GM19324 (cell line): ENCODE data around the gene ZCCHC14.
"Not testable (repeated sequence)": the region's sequence is repeated elsewhere in the genome, so short reads cannot be mapped to it uniquely, and the experiment has no call there.

Source experiments
- ATAC-seq: cut with Tn5 transposase; IDR thresholded peaks from one replicate; pipeline ENCODE4 v1.9.1; 2021; ENCODE audit warnings: mild to moderate bottlenecking, moderate library complexity; ENCODE audit not compliant: unreplicated experiment, low FRiP score

The ZCCHC14 gene

DNA sequence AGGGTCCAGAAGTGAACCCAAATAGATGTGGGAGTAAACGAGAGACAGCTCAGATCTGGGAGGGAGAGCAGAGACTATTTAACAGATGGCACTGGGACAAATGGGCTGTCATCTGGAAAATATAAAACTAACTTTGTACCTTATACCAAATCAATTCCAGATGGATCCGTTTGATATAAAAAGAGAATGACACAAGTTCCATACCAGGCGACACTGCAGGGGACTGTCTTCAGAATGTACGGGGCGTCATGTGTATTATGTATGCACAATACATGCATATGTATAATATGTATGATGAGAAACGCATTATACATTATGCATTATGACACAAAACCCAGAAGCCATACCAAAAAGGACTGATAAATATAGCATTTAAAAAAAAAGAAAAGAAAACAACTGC, 10.2 kb downstream of the ZCCHC14 start:
- ATAC-seq = not testable (repeated sequence)

DNA sequence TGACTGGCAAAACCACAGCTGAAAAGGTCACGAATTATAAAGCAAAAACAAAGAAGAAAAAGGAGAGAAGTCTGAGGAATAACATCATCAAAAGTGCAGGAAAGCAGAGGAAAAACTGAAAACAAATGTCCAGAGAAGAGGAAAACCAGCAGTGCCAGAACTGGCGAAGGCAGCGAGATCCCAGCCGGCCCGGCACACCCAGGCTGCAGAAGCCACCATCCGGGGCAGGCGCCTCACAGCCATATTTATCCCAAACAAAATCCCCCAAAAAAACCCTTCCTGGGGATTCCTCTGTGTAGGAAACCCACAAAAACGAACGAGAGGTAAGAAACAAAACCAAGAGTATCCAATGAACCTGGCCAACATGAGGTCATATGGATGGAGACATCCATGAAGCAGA, 10.6 kb downstream of the ZCCHC14 start:
- no peak for ATAC-seq

DNA sequence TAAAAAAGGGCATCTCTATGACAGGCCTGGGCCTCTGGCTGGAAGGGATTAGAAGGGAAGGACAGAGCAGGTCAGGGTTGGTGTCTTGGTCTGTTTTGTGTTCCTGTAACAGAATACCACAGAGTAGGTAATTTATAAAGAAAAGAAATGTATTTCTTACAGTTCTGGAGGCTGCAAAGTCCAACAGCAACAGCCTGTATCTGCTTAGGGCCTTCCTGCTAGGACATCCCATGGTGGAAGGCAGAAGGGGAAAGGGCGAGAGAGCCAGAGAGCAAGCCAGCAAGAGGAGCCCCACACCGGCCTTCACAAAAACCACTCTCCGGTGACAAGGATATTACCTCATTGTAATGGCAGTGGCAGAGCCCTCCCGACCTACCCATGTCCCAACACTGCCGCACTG, 11.1 kb downstream of the ZCCHC14 start:
- not testable (repeated sequence) for ATAC-seq

GRCh38 chr16:87477209-87477981, 15.4 kb downstream of the ZCCHC14 start:
- not testable (repeated sequence) for ATAC-seq

DNA sequence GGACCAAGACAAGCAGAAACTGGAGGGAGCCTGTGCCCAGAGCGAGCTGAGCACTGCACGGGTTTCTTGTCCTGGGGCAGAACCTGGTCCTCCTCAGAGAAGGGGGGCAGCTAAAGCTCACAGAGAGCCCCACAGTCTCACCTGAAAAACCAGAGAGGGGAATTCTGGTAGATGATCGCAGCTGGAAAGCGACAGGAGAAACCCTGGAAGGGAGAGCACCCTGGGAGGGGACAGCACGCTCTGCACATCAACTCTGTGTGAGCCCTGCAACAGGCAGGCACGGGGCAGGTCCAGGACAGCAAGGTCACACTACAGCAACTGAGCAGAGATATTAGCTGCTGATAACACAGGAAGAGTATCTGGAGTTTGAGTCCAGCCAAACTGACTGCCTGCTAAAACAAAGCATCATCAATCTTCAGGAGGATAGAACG, 18.2 kb downstream of the ZCCHC14 start:
- no peak for ATAC-seq

DNA sequence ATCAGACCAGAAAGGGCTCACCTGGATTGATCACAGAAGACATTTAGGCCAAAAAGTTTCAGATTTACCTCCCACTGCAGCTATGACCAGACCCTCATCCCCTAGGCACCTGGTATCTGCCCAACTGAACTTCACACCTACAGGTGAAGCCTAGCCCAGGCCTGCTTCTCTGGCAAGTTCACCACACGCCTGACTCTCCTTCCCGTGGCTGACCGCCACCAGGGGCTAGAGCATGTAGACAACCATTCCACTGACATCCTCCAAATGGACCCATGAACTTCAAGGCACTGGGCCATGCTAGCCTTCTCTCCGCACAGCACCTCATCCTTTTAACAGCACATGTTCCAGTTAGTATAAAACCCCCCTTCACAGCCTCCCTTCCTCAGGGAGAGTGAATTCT, 18.8 kb downstream of the ZCCHC14 start:
- no peak for ATAC-seq

DNA sequence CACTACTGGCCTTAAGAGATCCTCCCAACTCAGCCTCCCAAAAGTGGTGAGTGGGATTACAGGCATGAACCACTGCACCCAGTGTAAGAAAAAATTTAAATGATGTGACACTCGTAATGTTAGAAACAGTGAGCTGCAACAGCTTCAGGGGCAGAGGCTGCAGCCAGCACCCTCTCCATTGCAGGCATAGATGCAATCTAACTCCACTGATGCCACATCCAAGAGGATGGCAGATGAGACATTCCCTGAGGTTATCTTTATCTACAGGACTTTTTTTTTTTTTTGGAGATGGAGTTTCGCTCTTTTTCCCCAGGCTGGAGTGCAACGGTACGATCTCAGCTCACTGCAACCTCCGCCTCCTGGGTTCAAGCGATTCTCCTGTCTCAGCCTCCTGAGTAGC, 19.9 kb downstream of the ZCCHC14 start:
- no peak for ATAC-seq

DNA sequence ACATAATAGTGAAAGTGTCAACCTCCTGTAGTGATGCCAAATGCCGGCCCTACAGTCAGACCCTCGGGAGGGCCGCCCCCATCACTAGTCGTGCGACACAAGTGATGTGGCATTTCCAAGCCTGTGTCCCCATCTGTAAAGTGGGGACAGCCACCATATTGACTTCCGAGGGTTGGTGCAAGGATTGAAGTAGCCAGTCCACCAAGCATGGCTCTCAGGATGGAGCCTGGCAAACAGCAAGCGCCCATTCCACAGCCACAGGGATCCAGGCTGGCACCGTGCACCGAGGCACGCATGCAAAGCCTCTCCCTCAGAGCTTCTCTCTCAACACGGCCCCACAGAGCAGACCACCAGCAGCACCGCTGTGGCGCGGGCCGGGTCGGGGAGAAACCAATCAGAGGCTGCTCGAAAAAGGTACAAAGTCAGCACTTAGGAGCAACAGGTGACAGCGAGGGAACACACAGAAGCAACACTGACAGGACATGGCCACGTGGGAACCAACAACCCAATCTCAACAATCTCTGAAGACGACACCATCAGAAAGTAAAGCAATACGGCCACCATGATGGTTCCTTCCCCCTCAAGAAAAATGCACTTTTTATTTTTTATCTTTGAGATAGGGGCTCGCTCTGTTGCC, 20.6 kb downstream of the ZCCHC14 start:
- ATAC-seq = no peak

- ATAC-seq = no peak
These were observed 21.3 kb downstream of the ZCCHC14 start for GRCh38 chr16:87471278-87472141.

DNA sequence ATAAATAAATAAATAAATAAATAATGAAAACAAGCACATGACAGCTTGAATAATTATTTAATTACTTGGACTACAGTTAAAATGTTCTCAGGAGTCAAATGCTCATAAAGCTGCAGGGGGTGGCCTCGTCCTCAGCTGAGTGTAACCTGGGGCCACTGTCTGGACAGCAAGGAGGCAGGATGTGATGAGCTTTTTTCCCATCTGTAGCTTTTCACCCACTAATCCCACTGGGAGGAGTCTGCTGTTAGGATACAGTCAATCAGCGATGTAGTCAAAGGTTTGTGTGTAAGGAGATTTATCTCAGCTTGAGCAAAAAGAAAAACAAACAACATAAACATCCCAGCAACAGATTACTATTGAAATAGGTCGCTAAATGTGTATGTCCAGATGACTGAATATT, 22.5 kb downstream of the ZCCHC14 start:
- ATAC-seq = no peak

DNA sequence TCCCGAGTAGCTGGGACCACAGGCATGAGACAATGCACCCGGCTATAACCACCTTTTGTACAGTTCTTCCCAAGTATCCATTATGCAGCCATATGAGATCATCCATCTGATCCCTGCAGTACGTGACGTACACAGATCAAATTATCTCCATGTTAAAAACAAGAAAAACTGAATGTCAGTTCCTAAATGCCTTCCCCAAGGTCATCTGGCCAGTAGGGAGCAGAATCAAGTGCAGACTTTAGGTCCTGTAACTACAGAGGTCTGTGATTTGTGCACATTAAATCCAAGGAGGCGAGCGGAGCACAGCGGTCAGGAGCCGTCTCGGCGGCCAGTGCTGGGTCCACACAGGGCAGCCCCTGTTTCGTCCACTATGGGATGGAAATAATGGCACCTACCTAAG, 23.7 kb downstream of the ZCCHC14 start:
- no peak for ATAC-seq

GRCh38 chr16:87468550-87468949, 24.3 kb downstream of the ZCCHC14 start:
- ATAC-seq = no peak

DNA sequence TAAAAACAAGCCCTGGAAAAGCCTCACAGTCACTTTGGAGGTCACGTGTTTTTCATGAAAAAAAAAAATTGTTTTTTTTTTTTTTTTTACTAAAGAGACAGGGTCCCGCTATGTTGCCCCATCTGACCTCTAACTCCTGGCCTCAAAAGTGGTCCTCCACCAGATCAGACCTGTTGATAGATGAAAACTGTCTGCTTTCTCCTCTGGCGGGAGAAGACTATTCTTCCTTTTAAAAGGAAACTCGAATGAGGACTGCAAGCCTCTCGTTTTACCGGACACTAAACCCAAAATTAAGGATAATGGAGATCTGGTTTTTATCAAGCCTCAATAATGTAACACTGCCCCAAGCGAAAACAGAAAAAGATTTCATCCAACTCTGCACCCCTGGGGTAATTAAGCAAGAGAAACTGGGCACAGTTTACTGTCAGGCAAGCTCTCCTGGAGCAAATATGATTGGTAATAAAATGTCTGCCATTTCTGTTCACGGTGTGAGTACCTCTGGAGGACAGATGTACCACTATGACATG, 25.8 kb downstream of the ZCCHC14 start:
- no peak for ATAC-seq

DNA sequence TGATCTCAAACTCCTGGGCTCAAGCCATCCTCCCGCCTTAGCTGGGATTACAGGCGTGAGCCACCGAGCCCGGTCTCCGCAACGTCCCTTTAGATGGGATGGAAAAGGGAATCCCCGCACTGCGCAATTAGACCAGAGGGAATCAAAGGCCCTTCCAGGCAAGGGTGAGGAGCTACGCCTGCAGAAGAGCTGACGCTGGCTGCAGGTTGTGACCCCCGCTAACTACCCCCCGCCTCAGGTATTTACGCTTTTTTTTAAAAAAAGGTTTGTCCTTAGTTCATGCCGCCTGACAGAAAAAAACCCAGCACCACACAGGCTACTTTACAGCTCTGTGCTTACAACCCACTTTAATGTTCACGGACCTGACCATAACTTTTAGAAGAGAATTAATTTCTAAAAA, 26.9 kb downstream of the ZCCHC14 start:
- ATAC-seq = no peak

DNA sequence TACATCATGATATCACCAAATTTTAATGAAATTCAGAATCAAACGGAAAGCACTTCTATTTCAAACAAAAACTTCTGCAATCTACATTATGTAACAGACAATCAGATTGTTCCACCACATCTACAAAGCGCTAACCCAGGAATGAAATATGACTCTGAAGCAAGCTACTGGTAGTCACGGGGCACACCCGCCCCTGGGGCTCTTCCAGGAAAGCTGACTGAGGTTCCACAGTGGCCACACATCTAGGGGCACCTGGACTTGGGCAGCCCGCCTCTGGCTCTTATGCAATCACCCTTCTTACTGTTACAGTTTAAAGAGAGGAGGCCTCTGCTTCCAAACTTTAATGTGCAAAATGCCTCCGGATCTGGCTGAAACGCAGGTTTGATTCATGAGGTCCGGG, 27.5 kb downstream of the ZCCHC14 start:
- no peak for ATAC-seq

DNA sequence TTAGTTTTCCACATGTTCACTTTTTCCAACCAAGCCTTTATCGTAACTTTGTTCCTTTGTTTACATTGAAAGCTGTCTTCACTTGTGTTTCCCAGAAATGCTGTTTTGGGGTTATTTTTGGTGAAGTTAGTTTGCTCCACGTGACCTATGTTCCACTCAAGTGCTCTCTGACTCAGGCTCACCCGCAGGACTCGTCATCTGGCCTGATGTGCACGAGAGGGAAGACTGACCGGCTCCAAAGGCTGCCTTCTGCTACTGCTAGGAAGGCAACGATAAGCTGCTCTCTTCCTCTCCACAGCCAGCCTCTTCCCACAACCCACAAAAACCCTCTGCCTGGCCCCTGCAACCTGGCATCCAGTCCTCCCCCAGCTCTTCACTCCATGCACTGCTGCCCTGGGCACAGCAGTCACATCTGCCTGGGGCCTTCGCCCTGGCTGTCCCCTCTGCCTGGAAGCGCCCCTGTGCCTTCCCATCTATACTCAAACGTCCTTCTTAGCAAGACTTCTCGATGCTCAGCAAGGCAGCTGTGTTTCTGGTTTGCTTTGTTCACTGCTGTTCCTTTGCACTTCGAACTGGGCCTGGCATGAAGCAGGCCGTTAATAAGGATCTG, 28.0 kb downstream of the ZCCHC14 start:
- ATAC-seq = no peak

GRCh38 chr16:87463722-87464690, 28.8 kb downstream of the ZCCHC14 start:
- no peak for ATAC-seq

DNA sequence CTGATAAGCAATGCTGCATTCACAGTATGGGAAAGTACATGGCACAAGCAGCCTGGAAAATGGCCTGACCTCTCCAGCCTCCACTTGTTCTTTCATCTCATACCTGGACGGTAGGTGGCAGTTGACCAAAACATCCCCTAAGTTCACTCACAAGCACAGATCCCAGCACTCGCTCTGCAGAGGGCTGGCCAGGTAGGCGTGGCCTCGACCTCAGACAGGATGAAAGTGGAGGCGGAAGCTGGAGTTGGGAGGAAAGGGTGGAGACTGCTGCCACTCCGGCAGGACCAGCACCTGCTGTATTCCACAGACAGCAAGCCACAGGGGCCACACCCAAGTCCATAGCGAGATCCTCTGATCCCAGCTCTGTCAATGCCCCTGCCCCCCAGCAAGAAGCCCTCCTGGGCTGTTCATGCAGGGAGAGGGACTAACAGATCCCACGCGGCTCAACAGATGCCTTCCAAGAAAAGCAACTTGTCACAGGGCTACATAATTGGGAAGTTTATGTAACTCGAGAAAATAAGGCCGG, 31.3 kb downstream of the ZCCHC14 start:
- no peak for ATAC-seq

- ATAC-seq = no peak
These were observed 31.9 kb downstream of the ZCCHC14 start for GRCh38 chr16:87460936-87461335.
